Stimulated activated CD8-positive, alpha-beta memory T cell treated with anti-CD3 and anti-CD28 coated beads, Interleukin-15, amount 100 ng/mL, for 48 hours (primary cell): ENCODE results near the gene CACNB3.
A peak's percentile ranks its signal among the peaks of the same experiment; 100 is the strongest.
"Not testable (repeated sequence)": the region's sequence is repeated elsewhere in the genome, so short reads cannot be mapped to it uniquely, and the experiment has no call there.

Experiments
- DNase-seq, 2 donors: peaks; one replicate each; pipeline ENCODE4 v3.0.0-alpha.2; 2020; ENCODE audit warnings: low read depth in 2 of 2

Gene CACNB3

DNA sequence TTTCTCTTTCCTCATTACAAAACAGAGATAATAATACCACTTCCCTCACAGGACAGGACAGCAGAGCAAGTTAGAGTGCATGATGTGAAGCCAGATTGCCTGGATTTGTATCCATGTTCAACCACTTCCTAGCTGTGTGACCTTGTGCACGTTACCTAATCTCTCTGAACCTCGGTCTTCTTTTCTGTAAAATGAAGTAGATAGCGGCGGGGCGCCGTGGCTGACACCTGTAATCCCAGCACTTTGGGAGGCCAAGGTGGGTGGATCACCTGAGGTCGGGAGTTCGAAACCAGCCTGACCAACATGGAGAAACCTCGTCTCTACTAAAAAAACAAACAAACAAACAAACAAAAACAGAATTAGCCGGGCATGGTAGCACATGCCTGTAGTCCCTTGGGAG is 36.6 kb downstream of the CACNB3 start:
- DNase-seq, result not testable (repeated sequence)

DNA sequence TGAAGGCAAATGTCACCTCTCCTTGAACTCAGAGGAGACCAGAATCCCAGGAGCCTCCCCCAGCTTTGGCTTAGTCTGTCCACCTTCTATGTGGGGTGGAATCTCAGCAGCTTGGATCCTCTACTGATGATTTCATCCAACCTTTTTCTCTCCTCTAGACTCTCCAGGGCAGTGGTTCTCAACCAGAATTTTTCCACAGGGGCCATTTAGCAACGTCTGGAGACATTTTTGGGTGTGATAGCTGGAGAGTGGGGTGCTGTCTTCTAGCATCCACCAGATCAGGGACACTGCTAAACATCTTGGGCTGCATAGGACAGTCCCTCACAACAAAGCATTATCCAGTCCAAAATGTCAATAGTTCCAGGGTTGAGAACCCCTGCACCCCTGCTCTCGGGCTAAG is 38.1 kb downstream of the CACNB3 start:
- DNase-seq, result no peak

DNA sequence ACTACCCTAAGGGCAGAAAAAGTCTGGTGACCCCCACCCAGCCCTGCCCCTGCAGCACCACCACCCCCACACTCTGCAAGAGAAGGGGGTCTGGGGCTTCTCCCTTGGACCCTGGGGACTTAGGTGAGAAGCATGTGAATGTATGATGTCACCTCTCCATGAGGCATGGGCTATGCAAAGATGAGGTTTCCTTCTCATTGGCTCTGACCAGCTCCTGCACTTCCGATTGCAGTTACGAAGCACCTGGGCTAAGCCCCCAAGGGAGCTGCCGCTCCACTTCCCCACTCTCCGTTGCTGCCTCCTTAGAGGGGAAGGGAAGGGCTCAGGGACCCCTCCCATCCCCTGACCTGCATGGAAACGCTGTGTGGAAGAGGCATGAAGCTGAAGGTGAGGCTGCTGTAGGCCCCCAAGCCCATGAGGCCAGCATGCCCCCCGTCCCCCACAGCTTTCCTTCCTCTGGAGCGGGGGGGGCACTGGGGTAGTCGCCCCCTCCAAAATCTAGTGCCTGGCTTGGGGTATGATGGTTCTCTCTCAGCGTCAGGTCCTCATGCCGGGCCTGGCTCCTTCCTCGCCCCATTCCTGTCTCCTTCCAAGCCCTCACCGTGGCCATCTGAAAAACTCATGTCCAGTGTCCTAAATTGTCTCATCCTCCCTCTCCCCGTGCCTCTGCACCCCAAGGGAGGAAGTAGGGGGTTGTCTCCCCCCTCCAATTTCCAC is 39.1 kb downstream of the CACNB3 start:
- no peak for DNase-seq

DNA sequence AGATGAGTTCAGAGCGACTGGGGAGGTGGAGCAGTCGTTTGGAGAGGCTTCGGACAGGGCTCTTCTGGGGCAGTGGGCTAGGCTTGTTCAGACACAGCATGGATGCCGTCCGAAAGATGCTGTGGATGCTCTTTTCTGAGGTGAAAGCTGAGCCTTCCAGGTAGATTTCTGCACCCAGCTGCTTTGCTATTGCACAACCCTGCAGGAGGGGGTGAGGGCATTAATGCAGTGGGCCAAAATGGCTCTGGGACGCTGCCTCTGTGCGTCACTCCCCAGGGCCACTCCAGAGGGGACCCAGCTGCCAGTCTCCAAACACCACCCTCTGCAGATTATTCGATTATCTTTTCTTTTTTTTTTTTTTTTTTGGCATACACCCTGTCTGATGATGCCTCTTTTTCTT is 39.7 kb downstream of the CACNB3 start:
- no peak for DNase-seq

DNA sequence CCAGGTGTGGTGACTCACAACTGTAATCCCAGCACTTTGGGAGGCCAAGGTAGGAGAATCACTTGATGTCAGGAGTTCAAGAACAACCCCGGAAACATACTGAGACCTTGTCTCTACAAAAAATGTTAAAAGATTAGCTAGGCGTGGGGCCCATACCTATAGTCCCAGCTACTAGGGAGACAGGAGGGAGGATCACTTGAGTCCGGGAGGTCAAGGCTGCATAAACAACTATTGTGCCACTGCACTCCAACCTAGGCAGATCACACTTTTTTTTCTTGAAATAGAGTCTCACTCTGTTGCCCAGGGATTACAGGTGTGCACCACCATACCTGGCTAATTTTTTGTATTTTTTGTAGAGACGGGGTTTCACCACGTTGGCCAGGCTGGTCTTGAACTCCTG is 41.3 kb downstream of the CACNB3 start:
- DNase-seq, result no peak

DNA sequence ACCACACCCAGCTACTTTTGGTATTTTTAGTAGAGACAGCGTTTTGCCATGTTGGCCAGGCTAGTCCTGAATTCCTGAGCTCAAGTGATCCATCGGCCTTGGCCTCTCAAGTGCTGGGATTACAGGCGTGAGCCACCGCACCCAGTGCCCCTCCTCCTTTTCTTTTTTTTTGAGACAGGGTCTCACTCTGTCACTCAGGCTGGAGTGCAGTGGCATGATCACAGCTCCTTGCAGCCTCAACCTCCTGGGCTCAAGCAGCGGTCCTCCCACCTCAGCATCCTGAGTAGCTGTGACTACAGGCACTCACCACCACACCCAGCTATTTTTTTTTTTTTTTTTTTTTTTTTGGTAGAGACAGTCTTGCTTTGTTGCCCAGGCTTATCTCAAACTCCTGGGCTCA is 41.9 kb downstream of the CACNB3 start:
- not testable (repeated sequence) for DNase-seq

DNA sequence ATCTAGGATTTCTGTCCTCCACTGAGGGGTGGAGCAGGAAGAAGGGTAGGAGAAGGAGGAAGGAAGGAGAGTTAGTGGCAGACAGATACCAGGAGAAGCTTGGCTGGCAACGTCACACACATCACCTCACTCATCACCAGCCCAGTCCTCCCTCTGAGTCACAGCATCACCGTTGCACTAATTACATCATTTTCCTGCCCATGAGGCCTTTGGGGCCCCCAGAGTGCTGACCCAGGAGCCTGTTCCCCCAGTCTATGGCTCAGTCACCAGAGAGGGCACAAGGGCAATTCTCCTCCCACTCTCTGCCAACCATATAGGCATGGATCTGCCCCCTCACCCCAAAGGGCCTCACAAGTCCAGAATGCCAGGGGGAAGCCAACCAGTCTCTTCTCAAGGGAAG is 42.8 kb downstream of the CACNB3 start:
- DNase-seq, result no peak

DNA sequence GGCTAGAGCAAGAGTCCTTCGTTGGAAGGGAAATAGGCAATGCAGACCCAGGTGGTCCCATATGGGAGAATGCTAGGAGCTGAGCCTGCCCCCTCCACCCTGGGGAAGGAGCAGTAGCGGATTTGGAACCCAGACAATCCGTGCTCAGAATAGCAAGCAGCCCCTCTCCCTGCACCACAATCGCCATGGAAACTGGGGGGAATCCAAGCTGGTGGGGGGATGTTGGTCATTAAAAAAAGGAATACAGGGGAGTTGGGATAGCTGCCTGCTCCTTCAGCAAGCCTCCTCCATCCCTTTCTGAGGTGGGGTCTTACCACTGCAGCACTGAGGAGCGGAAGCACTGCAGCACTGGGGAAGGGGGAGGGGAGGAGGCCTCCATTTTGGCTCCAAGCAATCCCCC is 44.5 kb downstream of the CACNB3 start:
- no peak for DNase-seq

DNA sequence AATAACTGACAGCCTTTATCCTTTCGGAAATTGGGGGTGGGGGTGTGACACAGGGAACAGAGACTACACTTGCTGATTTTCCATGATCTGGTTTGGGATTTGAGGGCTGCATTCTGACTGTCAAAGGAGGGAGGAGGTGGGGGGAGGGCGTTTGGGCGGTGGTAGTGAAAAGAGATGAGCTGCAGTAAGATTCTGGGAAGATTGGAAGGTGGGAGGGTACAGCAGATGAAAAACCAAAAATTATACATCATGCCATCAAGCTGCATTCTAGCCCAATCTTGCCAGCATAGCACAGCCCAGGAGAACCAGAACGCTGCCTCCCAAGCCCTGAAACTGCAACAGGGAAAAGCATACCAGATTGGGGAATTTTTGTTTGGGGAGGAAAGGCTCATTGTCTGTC is 45.0 kb downstream of the CACNB3 start:
- no peak for DNase-seq

DNA sequence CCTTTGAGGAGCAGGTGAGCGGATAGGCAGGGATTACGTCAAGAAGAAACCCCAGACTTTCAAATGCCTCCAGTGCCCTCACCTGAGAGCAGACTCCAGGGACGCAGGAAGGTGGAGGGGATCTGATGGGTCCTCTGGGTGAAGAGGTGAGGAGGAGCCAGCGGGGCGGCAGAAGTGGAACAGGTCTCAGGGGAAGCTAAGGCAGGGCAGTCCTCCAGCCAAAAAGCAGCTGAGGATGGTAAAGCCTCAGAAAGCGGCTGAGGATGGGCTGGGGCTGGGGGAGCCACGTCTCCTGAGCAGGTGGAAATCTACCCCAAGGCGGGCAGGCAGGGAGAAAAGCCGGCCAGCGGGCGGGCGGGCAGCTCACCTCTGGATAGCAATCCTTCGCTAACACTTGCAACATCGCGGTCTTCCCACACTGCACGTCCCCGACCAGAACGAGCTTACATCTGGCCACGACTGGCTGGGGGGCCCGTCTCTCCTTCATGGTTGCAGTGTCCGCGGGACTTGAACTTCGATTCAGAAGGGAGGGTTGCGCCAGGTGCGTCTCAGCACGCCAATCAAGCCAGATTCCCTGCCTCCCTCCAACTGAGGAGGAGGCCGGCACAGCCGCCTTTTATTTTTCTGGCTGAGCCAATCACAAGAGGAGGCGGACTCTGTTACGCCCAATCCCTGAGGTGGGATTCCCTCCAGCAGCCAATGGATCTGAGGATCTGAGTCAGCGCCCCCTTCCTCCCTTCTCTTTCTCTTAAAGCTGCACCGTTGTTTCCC is 47.2 kb downstream of the CACNB3 start, which contains the start of gene RND1:
RND1 (minus strand) TSS at position 590 of the 771 bp plus-strand sequence; CDS start at position 487, 103 bp downstream.
- peak; percentile 76 to 77 for DNase-seq

DNA sequence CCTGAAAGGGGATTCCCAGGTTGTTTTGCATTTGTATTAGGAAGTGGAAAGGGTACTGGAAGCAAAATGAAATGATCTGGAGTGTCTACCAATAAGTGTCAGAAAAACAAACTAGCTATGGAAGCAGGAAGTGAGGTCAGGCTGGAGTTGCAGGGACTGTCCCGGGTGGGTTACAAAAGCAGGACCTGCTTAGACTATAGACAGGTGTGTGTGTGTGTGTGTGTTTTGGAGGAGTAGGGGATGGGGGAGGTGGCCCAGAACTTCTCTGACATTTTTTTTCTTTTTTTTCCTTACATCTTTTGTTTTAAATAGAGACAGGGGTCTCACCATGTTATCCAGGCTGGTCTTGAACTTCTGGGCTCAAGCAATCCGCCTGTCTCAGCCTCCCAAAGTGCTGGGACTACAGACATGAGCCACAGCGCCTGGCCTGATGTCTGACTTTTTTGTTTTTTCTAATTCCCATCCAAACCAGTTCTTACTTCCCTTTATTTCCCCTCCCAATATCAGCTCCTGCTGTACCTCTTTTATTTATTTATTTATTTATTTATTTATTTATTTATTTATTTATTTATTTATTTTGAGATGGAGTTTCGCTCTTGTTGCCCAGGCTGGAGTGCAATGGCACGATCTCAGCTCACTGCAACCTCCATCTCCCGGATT is 47.9 kb downstream of the CACNB3 start:
- DNase-seq, result no peak

DNA sequence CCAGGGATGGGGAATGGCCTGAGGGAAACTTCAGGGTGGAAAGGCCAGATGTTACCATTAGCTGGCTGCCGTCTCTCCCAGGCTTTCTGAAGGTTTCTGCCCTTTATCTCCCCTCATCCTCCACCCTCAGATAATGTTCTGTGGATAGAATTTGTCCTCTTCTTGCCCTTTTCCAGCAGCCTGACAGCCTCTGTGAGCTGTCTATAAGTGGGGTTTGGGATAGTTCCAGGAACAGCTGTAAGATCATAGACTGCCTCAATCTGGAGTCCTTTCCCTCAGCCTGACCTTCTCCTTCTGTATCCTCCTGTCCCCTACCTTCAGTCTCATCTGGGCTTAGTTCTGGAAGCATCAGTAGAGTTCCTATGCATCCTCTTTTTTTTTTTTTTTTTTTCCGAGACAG is 50.2 kb downstream of the CACNB3 start:
- DNase-seq, result no peak

DNA sequence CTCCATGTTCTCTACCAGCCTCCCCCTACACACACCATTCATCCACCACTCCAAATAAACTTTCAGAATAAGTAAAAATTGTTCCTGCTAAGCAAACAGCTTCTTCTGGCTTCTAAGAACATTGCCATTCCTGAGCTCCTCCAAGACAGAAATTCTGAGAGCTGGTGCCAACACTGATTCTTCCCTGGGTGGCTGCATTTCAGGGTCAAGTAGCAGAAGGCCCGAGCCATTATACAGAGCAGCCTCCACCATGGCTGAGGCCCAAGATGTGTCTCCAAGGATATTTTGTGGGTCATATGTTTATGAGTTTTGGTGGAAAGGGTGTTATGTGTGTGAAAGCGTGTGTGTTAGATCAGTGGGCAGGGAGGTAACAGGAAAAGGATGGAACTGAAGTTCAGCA is 50.9 kb downstream of the CACNB3 start:
- no peak for DNase-seq

DNA sequence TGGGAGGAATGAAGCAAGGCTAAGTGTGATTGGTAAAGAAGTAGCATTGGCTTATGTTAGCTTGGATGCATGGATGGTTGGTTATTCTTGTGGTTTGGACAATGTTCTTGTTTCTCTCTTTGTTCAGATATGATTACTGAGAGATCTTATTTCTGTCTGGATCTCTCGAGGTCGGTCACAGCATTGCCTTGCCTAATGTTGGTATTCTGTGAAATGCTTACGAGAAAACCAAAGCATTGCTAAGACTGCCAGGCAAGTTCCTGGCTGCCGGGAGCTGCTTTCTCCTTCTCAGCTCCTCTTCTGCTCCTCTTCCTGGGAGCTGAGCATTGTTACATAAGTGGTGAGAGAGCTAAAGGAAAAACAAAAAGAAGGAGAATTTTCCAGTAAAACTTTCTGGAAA is 54.8 kb downstream of the CACNB3 start:
- no peak for DNase-seq

DNA sequence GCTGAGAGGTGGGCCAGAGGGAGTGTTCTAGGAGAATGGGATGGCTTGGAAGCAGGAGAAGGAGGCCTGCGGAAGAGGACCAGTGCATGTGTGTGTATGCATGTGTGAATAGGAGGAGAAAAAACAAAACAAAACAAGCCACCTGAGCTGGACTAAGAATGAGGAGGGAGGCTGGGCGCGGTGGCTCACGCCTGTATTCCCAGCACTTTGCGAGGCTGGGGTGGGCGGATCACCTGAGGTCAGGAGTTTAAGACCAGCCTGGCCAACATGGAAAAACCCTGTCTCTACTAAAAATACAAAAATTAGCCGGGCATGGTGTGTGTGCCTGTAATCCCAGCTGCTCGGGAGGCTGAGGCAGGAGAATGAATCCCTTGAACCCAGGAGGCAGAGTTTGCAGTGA is 55.2 kb downstream of the CACNB3 start:
- DNase-seq, result not testable (repeated sequence)

DNA sequence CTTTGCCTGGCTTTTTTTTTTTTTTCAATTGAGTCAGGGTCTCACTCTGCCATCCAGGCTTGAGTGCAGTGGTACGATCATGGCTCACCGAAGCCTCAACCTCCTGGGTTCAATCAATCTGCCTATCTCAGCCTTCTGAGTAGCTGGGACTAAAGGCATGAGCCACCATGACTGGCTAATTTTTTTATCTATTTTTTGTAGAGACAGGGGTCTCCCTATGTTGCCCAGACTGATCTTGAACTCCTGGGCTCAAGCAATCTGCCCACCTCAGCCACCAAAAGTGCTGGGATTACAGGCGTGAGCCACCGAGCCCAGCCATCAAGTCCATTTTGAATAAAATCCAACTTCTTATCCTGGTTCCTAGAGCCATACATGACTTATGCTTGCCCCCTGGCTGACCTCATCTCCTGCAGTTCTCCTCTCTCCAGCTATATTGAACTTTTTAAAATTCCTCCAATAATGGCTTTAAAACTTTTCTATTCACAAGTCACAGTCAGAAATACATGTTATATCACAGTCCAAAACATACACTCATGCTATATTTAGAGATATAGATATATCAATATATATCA is 57.7 kb downstream of the CACNB3 start:
- DNase-seq, result no peak
